GM19193 (cell line): ENCODE data around the gene KRTAP12-2.

Source experiments
- POLR2A ChIP-seq: IDR thresholded peaks from 4 replicates; pipeline ENCODE4 v1.6.1; 2011; ENCODE audit not compliant: insufficient read depth, insufficient read length; ENCODE audit errors: extremely low read depth

The KRTAP12-2 gene

DNA sequence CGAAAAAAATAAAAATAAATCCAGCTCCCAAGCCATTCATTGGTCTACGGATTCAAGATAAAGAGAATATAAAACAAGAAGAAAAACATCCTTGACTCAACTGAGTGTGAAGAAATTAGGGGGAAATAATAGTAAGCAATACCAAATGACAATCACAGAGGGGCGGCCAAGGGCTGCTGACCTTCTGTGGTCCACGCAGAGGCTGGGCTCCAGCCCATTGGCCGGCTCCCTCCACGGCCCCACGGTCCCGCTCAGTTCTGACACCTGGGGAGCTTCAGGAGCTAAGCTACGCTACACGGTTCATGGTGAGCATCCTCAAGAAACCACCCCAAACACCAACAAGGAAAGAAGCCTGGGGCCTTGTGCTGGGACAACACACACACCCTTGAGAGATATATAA is 29.8 kb upstream of the KRTAP12-2 start:
- no peak for TF ChIP-seq POLR2A

DNA sequence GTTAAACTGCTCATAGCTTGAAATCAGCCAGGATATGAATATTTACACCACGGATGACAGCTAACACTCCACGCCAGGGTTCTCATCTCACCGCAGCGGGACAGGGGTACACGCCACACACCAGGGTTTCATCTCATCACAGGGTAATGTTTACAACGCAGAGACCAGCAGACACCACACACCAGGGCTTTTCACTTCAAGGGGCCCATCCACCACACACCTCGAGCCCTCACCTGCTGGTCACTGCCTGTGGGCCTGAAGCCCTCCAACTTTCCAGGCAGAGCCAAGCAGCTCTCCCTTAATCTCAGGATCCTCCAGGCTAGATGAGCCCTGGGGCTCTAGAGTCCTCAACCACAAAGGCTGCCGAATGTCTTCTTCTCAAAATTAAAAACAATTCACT is 28.9 kb upstream of the KRTAP12-2 start:
- TF ChIP-seq POLR2A = no peak

- TF ChIP-seq POLR2A = no peak
Observed at GRCh38 chr21:44695184-44695583, 28.5 kb upstream of the KRTAP12-2 start.

GRCh38 chr21:44694776-44695175 is 28.0 kb upstream of the KRTAP12-2 start:
- no peak for TF ChIP-seq POLR2A

DNA sequence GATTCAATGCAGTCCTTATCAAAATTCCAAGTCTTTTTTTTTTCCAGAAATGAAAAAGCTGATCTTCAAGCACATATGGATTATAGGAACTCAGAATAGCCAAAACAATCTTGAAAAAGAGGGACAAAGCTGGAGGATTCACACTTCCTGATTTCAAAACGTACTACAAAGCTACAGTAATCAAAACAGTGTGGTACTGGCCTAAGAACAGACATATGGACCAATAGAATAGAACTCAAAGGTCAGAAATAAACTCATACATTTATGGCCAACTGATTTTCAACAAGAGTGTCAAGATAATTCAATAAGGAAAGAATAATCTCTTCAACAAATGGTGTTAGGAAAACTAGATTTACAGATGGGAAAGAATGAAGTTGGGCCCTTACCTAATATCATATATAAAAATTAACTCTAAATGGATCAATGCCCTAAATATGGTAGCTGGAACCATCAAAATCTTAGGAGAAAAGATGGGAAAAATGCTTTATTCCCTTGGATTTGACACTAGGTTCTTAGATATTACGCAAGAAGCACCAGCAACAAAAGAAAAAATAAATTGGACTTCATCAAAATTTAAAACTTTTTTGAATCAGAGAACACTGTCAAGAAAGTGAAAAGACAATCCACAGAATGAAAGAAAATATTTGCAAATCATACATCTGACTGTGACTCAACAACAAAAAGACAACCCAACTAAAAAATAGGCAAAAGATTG is 26.2 kb upstream of the KRTAP12-2 start:
- no peak for TF ChIP-seq POLR2A

DNA sequence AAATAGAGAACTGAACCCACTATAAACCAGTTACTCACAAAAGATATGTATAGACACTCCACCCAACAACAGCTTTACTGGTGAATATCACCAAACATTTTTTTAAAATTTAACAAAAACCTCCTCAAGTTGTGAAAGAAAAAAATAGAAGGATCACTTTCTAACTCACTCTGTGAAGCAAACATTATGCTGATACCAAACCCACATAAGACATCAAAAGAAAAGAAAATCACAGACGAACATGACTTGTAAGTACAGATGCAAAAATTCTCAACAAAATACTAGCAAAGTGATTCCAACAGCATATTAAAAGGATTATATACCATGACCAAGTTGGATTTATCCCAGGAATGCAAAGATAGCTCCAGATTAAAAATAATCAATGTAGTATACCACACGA is 25.0 kb upstream of the KRTAP12-2 start:
- no peak for TF ChIP-seq POLR2A

DNA sequence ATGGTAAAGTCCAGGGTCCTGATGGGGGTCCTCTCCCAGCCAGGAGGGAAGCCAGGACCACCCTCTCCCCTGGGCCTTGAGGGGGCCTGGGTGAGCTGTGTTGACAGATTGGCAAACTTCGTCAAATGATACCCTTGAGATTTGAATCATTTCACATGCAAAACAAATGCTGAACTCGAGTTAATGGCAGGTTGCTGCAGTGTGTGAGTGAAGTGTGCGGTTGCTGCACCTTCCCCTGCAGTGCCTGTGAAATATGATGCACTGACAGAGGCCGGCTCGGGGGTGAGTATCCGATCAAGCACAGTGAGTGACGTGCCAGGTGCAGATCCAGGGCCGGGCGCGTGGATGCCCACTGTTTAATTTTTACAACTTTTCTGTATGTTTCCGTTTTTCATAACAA is 20.9 kb upstream of the KRTAP12-2 start:
- TF ChIP-seq POLR2A = no peak

DNA sequence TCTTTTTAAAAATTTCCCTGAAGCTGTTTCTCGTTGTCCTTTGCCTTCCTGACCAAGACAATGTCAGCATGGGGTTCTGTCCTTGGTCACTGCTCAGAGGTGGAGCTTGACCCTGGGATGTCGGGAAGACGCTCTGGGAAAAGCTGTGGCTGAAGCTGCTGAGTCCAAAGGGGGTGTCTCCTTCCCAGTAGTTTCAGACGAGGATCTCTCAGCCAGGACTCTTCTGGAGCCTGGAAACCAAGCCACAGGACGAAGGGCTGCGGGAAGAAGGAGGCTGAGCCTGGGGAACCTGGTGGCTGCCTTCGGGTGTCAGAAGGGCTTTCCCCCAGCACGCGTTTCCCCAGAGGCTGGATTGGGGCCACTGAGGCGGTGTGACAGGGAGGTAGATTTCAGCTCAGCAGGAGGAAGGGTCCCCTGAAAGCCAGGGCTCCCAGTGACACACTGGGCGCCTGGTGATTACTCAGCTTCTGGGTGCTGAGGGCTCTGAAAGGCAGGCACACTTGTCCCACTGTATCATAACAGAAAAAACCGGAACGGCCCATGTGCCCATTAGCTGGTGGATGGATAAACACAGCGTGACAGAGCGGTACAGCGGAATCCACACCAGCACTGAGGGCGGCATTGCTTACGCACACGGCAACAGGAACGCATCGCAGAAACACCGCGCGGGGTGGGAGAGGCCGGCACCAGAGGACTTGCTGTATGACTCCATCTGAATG is 20.3 kb upstream of the KRTAP12-2 start:
- no peak for TF ChIP-seq POLR2A

GRCh38 chr21:44686000-44686781 is 19.5 kb upstream of the KRTAP12-2 start:
- TF ChIP-seq POLR2A = no peak

GRCh38 chr21:44684483-44684882 is 17.8 kb upstream of the KRTAP12-2 start:
- no peak for TF ChIP-seq POLR2A

DNA sequence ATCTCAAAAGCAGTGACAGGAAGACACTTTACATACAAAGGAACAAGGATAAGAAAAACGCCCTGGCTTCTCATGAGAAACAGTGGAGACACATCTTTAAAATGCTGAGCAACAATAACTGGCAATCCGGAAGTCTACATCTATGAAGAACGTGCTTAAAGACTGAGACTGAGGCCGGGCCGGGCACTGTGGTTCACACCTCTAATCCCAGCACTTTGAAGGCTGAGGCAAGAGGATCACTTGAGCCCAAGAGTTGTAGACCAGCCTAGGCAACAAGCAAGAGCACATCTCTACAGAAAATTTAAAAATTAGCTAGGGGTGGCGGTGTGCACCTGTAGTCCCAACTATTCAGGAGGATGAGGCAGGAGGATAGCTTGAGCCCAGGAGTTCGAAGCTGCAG is 17.4 kb upstream of the KRTAP12-2 start:
- TF ChIP-seq POLR2A = no peak

DNA sequence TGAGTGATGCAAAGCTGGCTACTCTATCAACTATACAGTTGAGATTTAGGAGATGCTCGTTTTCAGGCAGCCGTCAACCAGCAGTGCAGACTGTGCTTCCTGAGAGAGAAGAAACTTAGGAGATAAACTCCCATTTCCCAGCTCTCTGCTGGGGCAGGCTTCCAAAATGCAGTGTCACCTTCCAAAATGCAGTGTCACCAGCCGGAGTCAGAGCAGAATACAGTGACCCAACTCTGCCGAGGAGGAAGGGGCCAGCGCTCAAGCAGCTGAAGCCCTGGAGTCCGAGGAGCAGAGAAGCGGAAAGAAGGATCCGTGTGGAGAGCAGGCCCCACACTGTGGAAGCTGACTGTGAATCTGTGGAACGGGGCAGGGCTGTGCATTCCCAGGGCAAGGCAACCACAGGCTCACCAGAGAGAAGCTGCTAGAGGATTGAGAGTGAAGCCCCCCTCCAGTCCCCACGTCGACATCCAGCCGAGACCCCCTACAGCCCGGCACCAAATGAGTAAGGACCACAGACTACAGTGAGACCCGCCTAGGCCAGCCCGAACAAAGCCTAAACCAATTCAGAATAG is 15.9 kb upstream of the KRTAP12-2 start:
- no peak for TF ChIP-seq POLR2A

- no peak for TF ChIP-seq POLR2A
Observed at GRCh38 chr21:44681861-44682579, 15.3 kb upstream of the KRTAP12-2 start, which contains the start of gene KRTAP12-1. KRTAP12-1 (minus strand) TSS chr21:44682163; CDS start chr21:44682123, 40 bp downstream.

- no peak for TF ChIP-seq POLR2A
Observed at GRCh38 chr21:44681152-44681551, 14.4 kb upstream of the KRTAP12-2 start.
